ENCODE measurements around the gene CDH13. TPM values are rescaled to one million over a fixed set of nuclear protein-coding genes. Genes with fewer than 3 reads are reported as not detected.

The CDH13 gene
- total and polyA plus RNA-seq, 3 experiments from 2014 or later, result not detected

DNA sequence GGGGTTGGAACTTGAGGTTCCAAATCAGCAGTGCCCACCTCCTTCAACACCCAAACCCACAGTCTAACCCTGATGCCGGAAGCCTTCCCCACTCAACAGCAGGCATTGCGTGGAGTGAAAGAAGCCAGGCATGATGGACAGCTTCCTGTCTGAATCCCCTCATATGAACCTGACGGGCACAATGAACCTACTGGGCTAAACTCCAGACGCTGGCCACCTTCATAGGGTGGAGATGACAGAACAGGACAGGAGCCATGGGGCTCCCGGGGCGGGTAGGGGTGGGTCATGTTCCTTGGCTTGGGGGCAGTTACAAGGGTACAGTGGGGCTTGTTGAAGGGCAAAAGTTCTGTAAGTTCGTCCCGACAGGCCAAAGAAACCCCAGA is 1180.5 kb downstream of the CDH13 start:
- H3K27me3 Mint-ChIP-seq, result peaks cover 0 to 1% of the 10 kb centered on the region in 2 donors
- peaks cover 0 to 39% (median 12%) of the 10 kb centered on the region in 3 donors for H3K36me3 Mint-ChIP-seq
- no peaks in the 10 kb centered on the region for H3K9me3 ChIP-seq (ENCODE audit: low read length)
- H3K27ac ChIP-seq (ENCODE audit: low read depth, low read length), result no peak overlapping the region
- H3K4me1 ChIP-seq (ENCODE audit: insufficient read depth, low read length), result peaks cover 24% of the 10 kb centered on the region
- H3K9me3 Mint-ChIP-seq, result no peaks in the 10 kb centered on the region
- H3K4me3 Mint-ChIP-seq, result peak overlapping the region; percentile 96 to 99 (median 98)
- peak overlapping the region; percentile 83 to 98 (median 96) for H3K27ac Mint-ChIP-seq
- peaks cover 37 to 52% (median 47%) of the 10 kb centered on the region in 3 donors for H3K4me1 Mint-ChIP-seq
- peaks cover 5% of the 10 kb centered on the region for H3K36me3 ChIP-seq (ENCODE audit: insufficient read depth, low read length)
- no peaks in the 10 kb centered on the region for H3K27me3 ChIP-seq (ENCODE audit: insufficient read depth, low read length, poor library complexity, severe bottlenecking)
- DNase-seq, result no peak
- POLR2A ChIA-PET, result no interaction called here
- CTCF ChIA-PET, result no interaction called here
- H3K4me3 ChIP-seq (ENCODE audit: low read length), result peak overlapping the region; percentile 74

DNA sequence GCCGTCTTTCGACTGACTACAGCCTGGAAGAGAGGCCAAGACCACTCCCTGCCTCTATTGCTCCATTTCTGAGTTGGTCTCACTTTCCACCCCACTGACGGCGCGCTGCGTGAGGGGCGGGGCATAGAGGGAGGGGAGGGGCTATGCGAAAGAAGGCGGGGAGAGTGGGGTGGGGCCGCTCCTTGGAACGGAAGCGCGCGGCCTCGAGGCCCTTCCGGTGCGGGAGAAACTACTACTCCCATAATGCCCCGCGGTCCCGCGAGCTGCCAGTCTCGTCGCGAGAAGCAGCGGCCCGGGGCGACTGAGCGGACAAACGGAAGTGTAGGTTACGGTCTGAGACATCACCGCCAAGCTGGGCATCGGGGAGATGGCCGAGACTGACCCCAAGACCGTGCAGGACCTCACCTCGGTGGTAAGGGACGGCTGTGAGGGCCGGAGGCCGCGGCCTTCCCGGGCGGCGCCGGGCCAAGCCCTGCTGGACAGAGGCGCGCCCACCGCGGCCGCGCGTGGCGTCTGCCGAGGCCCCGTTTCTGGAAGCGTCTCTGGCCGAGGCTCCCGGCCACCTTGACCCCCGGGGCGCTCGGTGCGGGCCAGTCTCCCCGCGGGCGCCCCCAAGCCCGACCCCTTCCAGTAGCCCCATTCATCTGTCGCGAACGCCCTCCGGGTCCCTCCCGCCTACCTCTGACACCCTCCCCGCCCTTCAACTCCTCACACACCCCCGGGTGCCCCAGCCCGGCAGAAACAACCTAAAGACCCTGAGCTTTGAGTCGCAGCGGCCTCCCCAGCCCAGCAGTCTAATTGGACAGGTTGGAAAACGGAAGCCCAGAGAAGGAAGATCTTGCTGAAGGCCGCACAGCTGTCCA is 1181.2 kb downstream of the CDH13 start, which contains the start of gene HSBP1:
HSBP1 (plus strand) TSS at position 269 of the 863 bp plus-strand sequence; CDS start at position 368, 99 bp downstream.
- POLR2A ChIA-PET, result no interaction called here
- Histone ChIP-seq H3K9me3 (ENCODE audit: low read length) (no peaks in the 10 kb centered on the region), H3K4me3 (ENCODE audit: low read length) (peak within 1 kb of the TSS; percentile 74), H3K27me3 (ENCODE audit: insufficient read depth, low read length, poor library complexity, severe bottlenecking) (no peaks in the 10 kb centered on the region), H3K27ac (ENCODE audit: low read depth, low read length) (peak within 1 kb of the TSS; percentile 85), H3K36me3 (ENCODE audit: insufficient read depth, low read length) (peaks cover 5% of the 10 kb centered on the region), H3K4me1 (ENCODE audit: insufficient read depth, low read length) (peaks cover 24% of the 10 kb centered on the region)
- H3K36me3 Mint-ChIP-seq, result peaks cover 0 to 45% (median 15%) of the 10 kb centered on the region in 3 donors
- peak within 1 kb of the TSS; percentile 96 to 99 (median 98) for H3K4me3 Mint-ChIP-seq
- peaks cover 37 to 52% (median 47%) of the 10 kb centered on the region in 3 donors for H3K4me1 Mint-ChIP-seq
- no peaks in the 10 kb centered on the region for H3K9me3 Mint-ChIP-seq
- CTCF ChIA-PET, result no interaction called here
- peaks cover 0 to 1% of the 10 kb centered on the region in 2 donors for H3K27me3 Mint-ChIP-seq
- H3K27ac Mint-ChIP-seq, result peak within 1 kb of the TSS; percentile 83 to 98 (median 96)
- DNase-seq, result peak; percentile 87 to 94 (median 90)

DNA sequence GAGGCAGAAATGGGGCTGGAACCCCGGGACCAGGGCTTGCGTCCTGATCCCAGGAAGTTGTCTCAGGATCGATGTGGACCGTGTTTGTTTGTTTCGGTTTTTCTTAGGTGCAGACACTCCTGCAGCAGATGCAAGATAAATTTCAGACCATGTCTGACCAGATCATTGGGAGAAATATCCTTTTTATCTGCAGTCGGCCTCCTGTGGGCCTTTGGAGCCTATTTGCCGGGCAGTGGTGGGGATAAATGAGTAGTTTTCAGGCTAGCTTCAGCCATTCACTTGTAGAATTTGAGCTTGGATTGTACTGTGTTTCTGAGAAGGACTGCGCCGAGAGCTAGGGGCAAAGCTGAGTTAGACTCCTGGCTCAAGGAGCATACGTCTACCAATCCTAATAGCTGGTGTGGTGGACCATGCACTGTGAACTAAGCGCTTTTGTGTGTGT is 1181.8 kb downstream of the CDH13 start:
- no peak for DNase-seq
- Mint-ChIP-seq H3K9me3 (no peaks in the 10 kb centered on the region), H3K4me1 (peaks cover 37 to 52% (median 47%) of the 10 kb centered on the region in 3 donors), H3K36me3 (peaks cover 0 to 49% (median 16%) of the 10 kb centered on the region in 3 donors), H3K4me3 (peak overlapping the region; percentile 96 to 99 (median 98)), H3K27me3 (peaks cover 0 to 1% of the 10 kb centered on the region in 2 donors), H3K27ac (peak overlapping the region; percentile 83 to 98 (median 94))
- H3K27ac ChIP-seq (ENCODE audit: low read depth, low read length), result peak overlapping the region; percentile 85
- no peaks in the 10 kb centered on the region for H3K9me3 ChIP-seq (ENCODE audit: low read length)
- peaks cover 24% of the 10 kb centered on the region for H3K4me1 ChIP-seq (ENCODE audit: insufficient read depth, low read length)
- CTCF ChIA-PET, result no interaction called here
- POLR2A ChIA-PET, result no interaction called here
- peak overlapping the region; percentile 74 for H3K4me3 ChIP-seq (ENCODE audit: low read length)
- peaks cover 5% of the 10 kb centered on the region for H3K36me3 ChIP-seq (ENCODE audit: insufficient read depth, low read length)
- no peaks in the 10 kb centered on the region for H3K27me3 ChIP-seq (ENCODE audit: insufficient read depth, low read length, poor library complexity, severe bottlenecking)

DNA sequence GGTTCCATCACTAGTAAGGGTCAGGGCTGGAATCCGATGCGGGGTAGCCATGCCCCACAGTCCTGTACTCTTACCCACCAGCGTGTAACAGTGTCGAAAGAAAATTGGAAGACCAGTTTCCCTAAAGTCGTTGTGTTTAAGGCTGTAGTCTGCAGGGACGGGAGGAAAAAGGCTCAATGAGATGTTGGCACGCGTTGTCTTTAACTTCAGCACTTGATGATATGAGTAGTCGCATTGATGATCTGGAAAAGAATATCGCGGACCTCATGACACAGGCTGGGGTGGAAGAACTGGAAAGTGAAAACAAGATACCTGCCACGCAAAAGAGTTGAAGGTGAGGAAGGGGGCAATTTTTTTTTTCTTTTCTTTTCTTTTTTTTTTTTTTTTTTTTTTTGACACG is 1182.3 kb downstream of the CDH13 start:
- peak overlapping the region; percentile 74 for H3K4me3 ChIP-seq (ENCODE audit: low read length)
- POLR2A ChIA-PET, result interaction anchor here (0.7 kb wide), 1 partner anchor 10 kb away, joined by 9 read pairs; no protein-coding TSS in a partner anchor
- CTCF ChIA-PET, result no interaction called here

DNA sequence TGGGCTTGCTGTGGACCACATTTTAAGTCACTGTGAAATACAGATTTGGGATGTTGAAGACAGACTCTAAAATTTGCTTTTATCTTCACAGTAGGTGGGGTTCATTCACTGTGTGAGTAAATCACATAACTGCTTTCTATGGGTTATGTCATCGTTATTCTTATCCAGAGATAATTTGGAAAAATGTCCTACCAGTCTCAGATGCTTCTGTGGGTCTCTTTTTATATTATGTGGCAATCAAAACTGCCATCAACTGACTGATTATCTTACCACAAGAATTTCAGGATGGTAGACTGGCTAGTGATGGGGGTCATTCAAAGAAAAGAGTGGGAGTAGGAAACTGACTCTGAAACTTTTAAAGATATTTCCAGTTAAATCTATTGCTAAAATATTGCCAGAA is 1184.1 kb downstream of the CDH13 start:
- H3K4me1 Mint-ChIP-seq, result peaks cover 37 to 52% (median 47%) of the 10 kb centered on the region in 3 donors
- Histone ChIP-seq H3K36me3 (ENCODE audit: insufficient read depth, low read length) (peaks cover 5% of the 10 kb centered on the region), H3K9me3 (ENCODE audit: low read length) (no peaks in the 10 kb centered on the region), H3K27ac (ENCODE audit: low read depth, low read length) (no peak overlapping the region), H3K4me3 (ENCODE audit: low read length) (no peak overlapping the region), H3K4me1 (ENCODE audit: insufficient read depth, low read length) (peaks cover 24% of the 10 kb centered on the region), H3K27me3 (ENCODE audit: insufficient read depth, low read length, poor library complexity, severe bottlenecking) (no peaks in the 10 kb centered on the region)
- DNase-seq, result no peak
- H3K27me3 Mint-ChIP-seq, result no peaks in the 10 kb centered on the region
- CTCF ChIA-PET, result no interaction called here
- peak overlapping the region in 4 of 8 donors; percentile 17 to 60 (median 40) for H3K27ac Mint-ChIP-seq
- H3K9me3 Mint-ChIP-seq, result no peaks in the 10 kb centered on the region
- H3K4me3 Mint-ChIP-seq, result peak overlapping the region in 5 of 7 donors; percentile 13 to 47 (median 42)
- H3K36me3 Mint-ChIP-seq, result peaks cover 0 to 49% (median 16%) of the 10 kb centered on the region in 3 donors
- POLR2A ChIA-PET, result no interaction called here

More for the DNA sequence above, 1182.3 kb downstream of the CDH13 start:
- DNase-seq, result no peak
- peaks cover 5% of the 10 kb centered on the region for H3K36me3 ChIP-seq (ENCODE audit: insufficient read depth, low read length)
- H3K27ac ChIP-seq (ENCODE audit: low read depth, low read length), result peak overlapping the region; percentile 85
- Mint-ChIP-seq H3K9me3 (no peaks in the 10 kb centered on the region), H3K4me3 (peak overlapping the region; percentile 96 to 99 (median 98)), H3K27ac (peak overlapping the region in 7 of 8 donors; percentile 61 to 95 (median 91)), H3K4me1 (peaks cover 37 to 52% (median 47%) of the 10 kb centered on the region in 3 donors), H3K27me3 (peaks cover 0 to under 1% of the 10 kb centered on the region in 2 donors), H3K36me3 (peaks cover 0 to 49% (median 16%) of the 10 kb centered on the region in 3 donors)
- H3K4me1 ChIP-seq (ENCODE audit: insufficient read depth, low read length), result peaks cover 24% of the 10 kb centered on the region
- H3K27me3 ChIP-seq (ENCODE audit: insufficient read depth, low read length, poor library complexity, severe bottlenecking), result no peaks in the 10 kb centered on the region
- no peaks in the 10 kb centered on the region for H3K9me3 ChIP-seq (ENCODE audit: low read length)

DNA sequence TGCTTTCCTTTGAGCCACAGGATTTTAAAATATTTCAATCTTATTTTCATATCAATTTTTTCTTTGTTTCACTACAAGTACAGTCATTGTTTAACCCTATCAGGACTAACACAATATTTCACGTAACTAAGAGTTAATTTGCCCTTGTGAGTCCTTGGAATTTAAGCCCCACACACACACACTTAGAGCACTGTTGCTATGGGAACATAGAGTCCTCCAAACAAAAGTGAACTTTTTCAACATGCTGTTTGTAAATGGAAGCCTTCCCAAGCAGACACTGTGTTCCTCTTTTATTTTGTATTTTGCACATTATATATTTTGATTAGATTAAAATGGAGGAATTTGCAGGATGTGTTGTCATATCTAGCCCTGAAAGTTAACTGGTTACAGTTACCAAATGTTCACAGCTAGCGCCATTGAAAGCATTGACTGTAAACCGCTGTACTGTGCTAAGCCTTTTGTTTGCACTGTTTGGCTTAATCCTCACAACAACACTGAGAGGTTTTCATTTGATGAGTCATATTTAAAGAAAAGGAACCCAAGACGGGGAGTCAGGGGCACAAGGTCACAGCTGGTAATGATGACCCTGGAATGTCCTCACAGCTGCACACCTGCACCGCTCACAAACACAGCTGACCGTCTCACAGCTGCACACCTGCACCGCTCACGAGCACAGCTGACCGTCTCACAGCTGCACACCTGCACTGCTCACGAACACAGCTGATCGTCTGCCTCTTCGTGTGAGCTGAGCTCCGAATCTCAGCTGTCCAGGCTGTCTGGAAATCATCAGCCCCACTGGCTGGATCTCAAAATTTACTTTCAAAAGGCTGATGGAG is 1187.3 kb downstream of the CDH13 start:
- H3K9me3 Mint-ChIP-seq, result no peaks in the 10 kb centered on the region
- Histone ChIP-seq H3K27me3 (ENCODE audit: insufficient read depth, low read length, poor library complexity, severe bottlenecking) (no peaks in the 10 kb centered on the region), H3K9me3 (ENCODE audit: low read length) (no peaks in the 10 kb centered on the region), H3K4me3 (ENCODE audit: low read length) (no peak overlapping the region), H3K27ac (ENCODE audit: low read depth, low read length) (no peak overlapping the region), H3K36me3 (ENCODE audit: insufficient read depth, low read length) (peaks cover 5% of the 10 kb centered on the region), H3K4me1 (ENCODE audit: insufficient read depth, low read length) (peaks cover 10% of the 10 kb centered on the region)
- H3K36me3 Mint-ChIP-seq, result peaks cover 0 to 38% (median 16%) of the 10 kb centered on the region in 3 donors
- peak overlapping the region in 2 of 8 donors; percentile 15 to 29 for H3K27ac Mint-ChIP-seq
- ChIA-PET CTCF (interaction anchor here (1.6 kb wide), 1 partner anchor 12 kb away, joined by 5 read pairs; no protein-coding TSS in a partner anchor), POLR2A (no interaction called here)
- DNase-seq, result no peak
- no peak overlapping the region for H3K4me3 Mint-ChIP-seq
- H3K27me3 Mint-ChIP-seq, result no peaks in the 10 kb centered on the region
- peaks cover 15 to 24% (median 24%) of the 10 kb centered on the region in 3 donors for H3K4me1 Mint-ChIP-seq

DNA sequence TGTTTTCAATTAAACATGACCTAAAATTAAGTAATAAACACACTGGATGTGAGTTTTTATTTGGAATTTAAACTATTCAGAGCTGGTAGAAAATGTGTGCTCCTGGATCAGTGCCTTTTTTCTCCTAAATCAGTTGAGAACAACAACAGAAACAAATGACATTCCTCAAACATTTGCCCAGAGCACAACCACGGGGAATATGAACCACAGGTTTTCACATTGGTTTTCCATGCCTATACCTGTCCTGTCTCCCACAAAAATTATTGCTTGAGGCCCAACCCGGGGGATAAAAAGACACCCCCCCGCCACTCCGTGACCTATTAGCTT is 1187.9 kb downstream of the CDH13 start:
- CTCF ChIA-PET, result no interaction called here
- DNase-seq, result no peak
- peaks cover 5% of the 10 kb centered on the region for H3K36me3 ChIP-seq (ENCODE audit: insufficient read depth, low read length)
- POLR2A ChIA-PET, result no interaction called here
- H3K36me3 Mint-ChIP-seq, result peaks cover 0 to 35% (median 16%) of the 10 kb centered on the region in 3 donors
- H3K4me3 ChIP-seq (ENCODE audit: low read length), result no peak overlapping the region
- peaks cover 7% of the 10 kb centered on the region for H3K4me1 ChIP-seq (ENCODE audit: insufficient read depth, low read length)
- H3K4me1 Mint-ChIP-seq, result peaks cover 12 to 19% (median 18%) of the 10 kb centered on the region in 3 donors
- no peaks in the 10 kb centered on the region for H3K9me3 Mint-ChIP-seq
- no peaks in the 10 kb centered on the region for H3K9me3 ChIP-seq (ENCODE audit: low read length)
- H3K27ac Mint-ChIP-seq, result no peak overlapping the region
- no peaks in the 10 kb centered on the region for H3K27me3 ChIP-seq (ENCODE audit: insufficient read depth, low read length, poor library complexity, severe bottlenecking)
- no peak overlapping the region for H3K27ac ChIP-seq (ENCODE audit: low read depth, low read length)
- H3K4me3 Mint-ChIP-seq, result no peak overlapping the region
- no peaks in the 10 kb centered on the region for H3K27me3 Mint-ChIP-seq
